Measurements from ENCODE around the gene ILK.

Gene ILK

GRCh38 chr11:6565325-6565724, 38.2 kb upstream of the ILK start:
- H3K27me3 ChIP-seq (ENCODE audit: insufficient read depth, low read length), result no peaks in the 10 kb centered on the region
- peaks cover 9% of the 10 kb centered on the region for H3K4me1 ChIP-seq (ENCODE audit: control insufficient read depth, insufficient read depth, low read length, unreplicated experiment)
- H2AFZ ChIP-seq (ENCODE audit: low read length, unreplicated experiment), result no peak overlapping the region
- H3K27ac ChIP-seq (ENCODE audit: low read depth, low read length), result no peak overlapping the region
- no peaks in the 10 kb centered on the region for H3K79me2 ChIP-seq (ENCODE audit: control insufficient read depth, insufficient read depth, low read length, unreplicated experiment)
- no peak overlapping the region for H3K4me3 ChIP-seq (ENCODE audit: low read depth, low read length)
- no peaks in the 10 kb centered on the region for H3K36me3 ChIP-seq (ENCODE audit: insufficient read depth, low read length)

GRCh38 chr11:6565988-6566703, 37.4 kb upstream of the ILK start:
- Histone ChIP-seq H2AFZ (ENCODE audit: low read length, unreplicated experiment) (no peak overlapping the region), H3K4me1 (ENCODE audit: control insufficient read depth, insufficient read depth, low read length, unreplicated experiment) (peaks cover 9% of the 10 kb centered on the region), H3K36me3 (ENCODE audit: insufficient read depth, low read length) (no peaks in the 10 kb centered on the region)

GRCh38 chr11:6566704-6567370, 36.7 kb upstream of the ILK start:
- H3K4me1 ChIP-seq (ENCODE audit: control insufficient read depth, insufficient read depth, low read length, unreplicated experiment), result peaks cover 11% of the 10 kb centered on the region
- H3K36me3 ChIP-seq (ENCODE audit: insufficient read depth, low read length), result no peaks in the 10 kb centered on the region
- no peak overlapping the region for H3K27ac ChIP-seq (ENCODE audit: low read depth, low read length)
- H3K27me3 ChIP-seq (ENCODE audit: insufficient read depth, low read length), result no peaks in the 10 kb centered on the region
- H3K79me2 ChIP-seq (ENCODE audit: control insufficient read depth, insufficient read depth, low read length, unreplicated experiment), result no peaks in the 10 kb centered on the region
- no peak overlapping the region for H3K4me3 ChIP-seq (ENCODE audit: low read depth, low read length)
- no peak overlapping the region for H2AFZ ChIP-seq (ENCODE audit: low read length, unreplicated experiment)

More at GRCh38 chr11:6565988-6566703, 37.4 kb upstream of the ILK start:
- no peaks in the 10 kb centered on the region for H3K27me3 ChIP-seq (ENCODE audit: insufficient read depth, low read length)
- H3K79me2 ChIP-seq (ENCODE audit: control insufficient read depth, insufficient read depth, low read length, unreplicated experiment), result no peaks in the 10 kb centered on the region
- no peak overlapping the region for H3K27ac ChIP-seq (ENCODE audit: low read depth, low read length)
- no peak overlapping the region for H3K4me3 ChIP-seq (ENCODE audit: low read depth, low read length)

DNA sequence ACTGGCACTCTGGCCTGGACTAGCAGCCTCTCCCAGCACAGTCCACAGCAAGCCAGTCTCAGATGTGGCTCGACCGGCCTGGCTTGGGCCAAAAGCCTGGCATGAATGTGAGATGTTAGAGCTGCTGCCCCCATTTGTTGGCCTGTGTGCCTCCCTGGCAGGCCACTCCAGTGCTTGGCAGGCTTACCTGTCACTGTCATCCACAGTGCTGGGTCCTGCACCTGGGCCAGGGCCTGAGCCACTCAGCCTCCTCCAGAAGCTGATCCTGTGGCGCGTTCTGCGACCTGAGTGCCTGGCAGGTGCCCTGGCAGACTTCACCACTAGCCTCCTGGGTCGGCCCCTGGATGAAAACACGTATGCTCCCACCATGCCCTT, 36.2 kb upstream of the ILK start:
- H3K27ac ChIP-seq (ENCODE audit: low read depth, low read length), result no peak overlapping the region

GRCh38 chr11:6568191-6568918, 35.2 kb upstream of the ILK start:
- H2AFZ ChIP-seq (ENCODE audit: low read length, unreplicated experiment), result no peak overlapping the region
- no peaks in the 10 kb centered on the region; the same call in 1 of the 2 replicates for H3K36me3 ChIP-seq (ENCODE audit: insufficient read depth, low read length)
- H3K4me3 ChIP-seq (ENCODE audit: low read depth, low read length), result no peak overlapping the region
- no peaks in the 10 kb centered on the region for H3K79me2 ChIP-seq (ENCODE audit: control insufficient read depth, insufficient read depth, low read length, unreplicated experiment)
- no peaks in the 10 kb centered on the region for H3K27me3 ChIP-seq (ENCODE audit: insufficient read depth, low read length)
- H3K27ac ChIP-seq (ENCODE audit: low read depth, low read length), result no peak overlapping the region
- H3K4me1 ChIP-seq (ENCODE audit: control insufficient read depth, insufficient read depth, low read length, unreplicated experiment), result peaks cover 18% of the 10 kb centered on the region

More for the DNA sequence above, 36.2 kb upstream of the ILK start:
- no peaks in the 10 kb centered on the region for H3K36me3 ChIP-seq (ENCODE audit: insufficient read depth, low read length)
- H3K27me3 ChIP-seq (ENCODE audit: insufficient read depth, low read length), result no peaks in the 10 kb centered on the region
- H2AFZ ChIP-seq (ENCODE audit: low read length, unreplicated experiment), result no peak overlapping the region
- peaks cover 16% of the 10 kb centered on the region for H3K4me1 ChIP-seq (ENCODE audit: control insufficient read depth, insufficient read depth, low read length, unreplicated experiment)
- no peaks in the 10 kb centered on the region for H3K79me2 ChIP-seq (ENCODE audit: control insufficient read depth, insufficient read depth, low read length, unreplicated experiment)
- no peak overlapping the region for H3K4me3 ChIP-seq (ENCODE audit: low read depth, low read length)

GRCh38 chr11:6569706-6570105, 33.9 kb upstream of the ILK start:
- Histone ChIP-seq H3K79me2 (ENCODE audit: control insufficient read depth, insufficient read depth, low read length, unreplicated experiment) (no peaks in the 10 kb centered on the region), H2AFZ (ENCODE audit: low read length, unreplicated experiment) (no peak overlapping the region), H3K4me3 (ENCODE audit: low read depth, low read length) (no peak overlapping the region), H3K4me1 (ENCODE audit: control insufficient read depth, insufficient read depth, low read length, unreplicated experiment) (peaks cover 18% of the 10 kb centered on the region), H3K27me3 (ENCODE audit: insufficient read depth, low read length) (no peaks in the 10 kb centered on the region), H3K27ac (ENCODE audit: low read depth, low read length) (no peak overlapping the region), H3K36me3 (ENCODE audit: insufficient read depth, low read length) (no peaks in the 10 kb centered on the region; the same call in 1 of the 2 replicates)

GRCh38 chr11:6570691-6571427, 32.7 kb upstream of the ILK start:
- Histone ChIP-seq H2AFZ (ENCODE audit: low read length, unreplicated experiment) (no peak overlapping the region), H3K36me3 (ENCODE audit: insufficient read depth, low read length) (no peaks in the 10 kb centered on the region; the same call in 1 of the 2 replicates), H3K4me3 (ENCODE audit: low read depth, low read length) (no peak overlapping the region), H3K27ac (ENCODE audit: low read depth, low read length) (no peak overlapping the region), H3K79me2 (ENCODE audit: control insufficient read depth, insufficient read depth, low read length, unreplicated experiment) (no peaks in the 10 kb centered on the region), H3K4me1 (ENCODE audit: control insufficient read depth, insufficient read depth, low read length, unreplicated experiment) (peaks cover 18% of the 10 kb centered on the region), H3K27me3 (ENCODE audit: insufficient read depth, low read length) (no peaks in the 10 kb centered on the region)

DNA sequence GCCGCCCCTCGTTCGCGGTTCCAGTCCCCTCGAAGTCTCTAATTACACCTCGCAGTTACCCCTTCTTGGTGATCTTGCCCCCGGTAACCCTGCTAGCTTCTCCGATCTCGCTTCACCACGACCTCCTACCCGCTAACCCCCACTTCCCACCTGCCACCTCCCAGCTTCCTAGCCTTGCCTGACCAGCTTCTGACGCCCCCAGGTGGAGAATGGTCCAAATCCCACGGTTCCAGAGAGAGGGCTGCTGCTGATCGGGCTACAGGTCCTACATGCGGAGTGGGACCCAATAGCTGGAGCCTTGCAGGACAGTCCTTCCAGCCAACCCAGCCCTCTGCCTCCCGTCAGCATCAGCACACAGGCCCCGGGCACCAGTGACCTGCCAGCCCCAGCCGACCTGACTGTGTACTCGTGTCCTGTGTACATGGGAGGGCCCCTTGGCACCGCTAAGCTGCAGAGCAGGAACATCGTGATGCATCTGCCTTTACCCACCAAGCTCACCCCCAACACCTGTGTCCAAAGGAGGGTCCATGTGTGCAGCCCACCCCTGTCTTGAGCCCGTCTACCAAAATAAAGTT, 32.1 kb upstream of the ILK start:
- no peak overlapping the region for H3K27ac ChIP-seq (ENCODE audit: low read depth, low read length)
- no peak overlapping the region for H2AFZ ChIP-seq (ENCODE audit: low read length, unreplicated experiment)
- H3K27me3 ChIP-seq (ENCODE audit: insufficient read depth, low read length), result no peaks in the 10 kb centered on the region
- H3K4me3 ChIP-seq (ENCODE audit: low read depth, low read length), result no peak overlapping the region
- H3K36me3 ChIP-seq (ENCODE audit: insufficient read depth, low read length), result no peaks in the 10 kb centered on the region; the same call in 1 of the 2 replicates
- H3K4me1 ChIP-seq (ENCODE audit: control insufficient read depth, insufficient read depth, low read length, unreplicated experiment), result peaks cover 18% of the 10 kb centered on the region
- no peaks in the 10 kb centered on the region for H3K79me2 ChIP-seq (ENCODE audit: control insufficient read depth, insufficient read depth, low read length, unreplicated experiment)

- Histone ChIP-seq H3K27me3 (ENCODE audit: insufficient read depth, low read length) (no peaks in the 10 kb centered on the region), H2AFZ (ENCODE audit: low read length, unreplicated experiment) (no peak overlapping the region), H3K4me3 (ENCODE audit: low read depth, low read length) (no peak overlapping the region), H3K27ac (ENCODE audit: low read depth, low read length) (no peak overlapping the region), H3K79me2 (ENCODE audit: control insufficient read depth, insufficient read depth, low read length, unreplicated experiment) (no peaks in the 10 kb centered on the region), H3K36me3 (ENCODE audit: insufficient read depth, low read length) (no peaks in the 10 kb centered on the region; the same call in 1 of the 2 replicates), H3K4me1 (ENCODE audit: control insufficient read depth, insufficient read depth, low read length, unreplicated experiment) (peaks cover 25% of the 10 kb centered on the region)
These were observed 31.4 kb upstream of the ILK start for GRCh38 chr11:6572215-6572614.

All from ACC112 (cell line).